ENCODE measurements around the gene CNNM1. TPM values are rescaled to one million over a fixed set of nuclear protein-coding genes. Genes with fewer than 3 reads are reported as not detected.

CNNM1 gene
- total and polyA plus RNA-seq, 12 donors, result 0.07 to 2.0 (median 1.2) TPM; not detected in 1

- no peaks in the 10 kb centered on the region for H3K4me1 ChIP-seq (replicated peaks in 1 of 2)
- TF ChIP-seq POLR2A (IDR thresholded peaks at IDR 0.05) (no peak), CTCF (IDR thresholded peaks at IDR 0.05) (no peak)
- H3K36me3 ChIP-seq (replicated peaks in 1 of 2), result no peaks in the 10 kb centered on the region
- WGBS, 4 donors, result 61 to 84% (median 80%) methylated on average over 5 to 17 of the region's 17 CpGs
- no peaks in the 10 kb centered on the region for H3K27me3 ChIP-seq
- H3K4me3 ChIP-seq, result no peak overlapping the region
- H3K9me3 ChIP-seq (replicated peaks in 1 of 3), result no peaks in the 10 kb centered on the region
- intact Hi-C loops (cut with DNase I), result no loop called here
- no peak overlapping the region for H3K27ac ChIP-seq
- DNase-seq, result no peak
These were observed 12.8 kb upstream of the CNNM1 start for GRCh38 chr10:99316374-99316773.

- no peak overlapping the region for H3K4me3 ChIP-seq
- no peaks in the 10 kb centered on the region for H3K27me3 ChIP-seq
- no peaks in the 10 kb centered on the region for H3K9me3 ChIP-seq (replicated peaks in 1 of 3)
- TF ChIP-seq POLR2A (IDR thresholded peaks at IDR 0.05), result no peak
- TF ChIP-seq CTCF (IDR thresholded peaks at IDR 0.05), result no peak
- 54 to 76% (median 63%) methylated on average over 3 of the region's 3 CpGs for WGBS, 4 donors
- no peak overlapping the region for H3K27ac ChIP-seq
- H3K36me3 ChIP-seq (replicated peaks in 1 of 2), result no peaks in the 10 kb centered on the region
- no peak for DNase-seq
- intact Hi-C loops (cut with DNase I), result no loop called here
- H3K4me1 ChIP-seq (replicated peaks in 1 of 2), result no peaks in the 10 kb centered on the region
These were observed 11.1 kb upstream of the CNNM1 start for GRCh38 chr10:99318048-99318447.

DNA sequence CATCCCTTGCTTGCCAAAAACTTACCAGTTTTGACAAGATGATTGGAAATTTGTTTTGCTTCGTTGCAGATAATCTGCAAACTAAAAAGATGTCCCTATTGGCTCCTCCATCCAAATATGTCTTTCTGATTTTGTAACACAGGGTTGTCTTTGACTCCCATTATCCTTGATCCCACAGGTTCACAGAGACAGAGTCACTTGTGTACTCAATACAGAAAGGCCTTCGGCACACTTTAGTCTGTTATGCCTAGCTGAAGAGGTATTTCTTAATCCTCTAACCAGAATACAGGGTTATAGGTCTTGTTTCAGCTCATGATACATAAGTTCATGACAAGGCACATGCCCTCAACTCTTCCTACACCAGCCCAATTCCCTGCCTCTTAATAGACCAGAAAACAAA, 10.7 kb upstream of the CNNM1 start:
- TF ChIP-seq POLR2A (IDR thresholded peaks at IDR 0.05) (no peak), CTCF (IDR thresholded peaks at IDR 0.05) (no peak)
- H3K4me1 ChIP-seq (replicated peaks in 1 of 2), result no peaks in the 10 kb centered on the region
- H3K9me3 ChIP-seq (replicated peaks in 1 of 3), result no peaks in the 10 kb centered on the region
- H3K36me3 ChIP-seq (replicated peaks in 1 of 2), result no peaks in the 10 kb centered on the region
- no peaks in the 10 kb centered on the region for H3K27me3 ChIP-seq
- no peak overlapping the region for H3K4me3 ChIP-seq
- intact Hi-C loops (cut with DNase I), result no loop called here
- DNase-seq, result no peak
- WGBS, 4 donors, result 66 to 82% (median 78%) methylated on average over 2 of the region's 2 CpGs
- H3K27ac ChIP-seq, result no peak overlapping the region

DNA sequence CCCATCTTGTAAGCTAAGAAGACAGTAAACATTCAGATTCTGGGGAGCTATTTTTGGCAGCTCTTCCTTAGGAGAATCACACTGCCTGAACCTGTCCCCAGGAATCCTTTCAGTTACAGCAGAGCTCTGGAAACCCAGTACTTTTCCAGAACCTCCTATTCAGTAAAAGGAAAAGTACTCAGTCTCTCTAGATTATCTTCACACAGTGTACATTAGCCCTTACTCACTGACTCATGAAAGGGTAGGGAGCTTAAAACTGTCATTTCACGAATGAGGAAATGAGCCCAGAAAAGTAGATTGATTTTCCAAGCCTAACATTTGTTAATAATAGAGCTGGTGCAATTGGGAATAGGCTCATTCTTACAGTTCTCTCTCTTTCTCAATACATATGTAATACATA, 3.9 kb upstream of the CNNM1 start:
- WGBS, 4 donors, result 35 to 43% (median 40%) methylated on average over 1 of the region's 1 CpG
- Histone ChIP-seq H3K4me3 (no peak overlapping the region), H3K4me1 (replicated peaks in 1 of 2) (peaks cover 10 to 14% of the 10 kb centered on the region in 2 donors), H3K27ac (no peak overlapping the region), H3K9me3 (replicated peaks in 1 of 3) (no peaks in the 10 kb centered on the region), H3K27me3 (peaks cover 25% of the 10 kb centered on the region), H3K36me3 (replicated peaks in 1 of 2) (no peaks in the 10 kb centered on the region)
- intact Hi-C loops (cut with DNase I), result no loop called here
- no peak for TF ChIP-seq POLR2A (IDR thresholded peaks at IDR 0.05)
- DNase-seq, result no peak

DNA sequence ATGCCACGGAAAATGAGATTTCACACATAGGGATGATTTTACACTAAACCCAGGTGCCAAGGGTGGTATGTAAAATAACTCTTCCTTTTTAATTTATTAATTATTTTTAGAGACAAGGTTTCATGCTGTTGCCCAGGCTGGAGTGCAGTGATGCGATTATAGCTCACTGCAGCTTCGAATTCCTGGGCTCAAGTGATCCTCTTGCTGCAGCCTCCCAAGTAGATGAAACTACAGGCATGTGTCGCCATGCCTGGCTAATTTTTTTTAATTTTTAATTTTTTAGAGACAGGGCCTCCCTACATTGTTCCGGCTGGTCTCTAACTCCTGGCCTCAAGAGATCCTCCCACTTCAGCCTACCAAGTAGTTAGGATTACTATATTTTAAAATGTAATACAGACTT, 2.3 kb upstream of the CNNM1 start:
- TF ChIP-seq POLR2A (IDR thresholded peaks at IDR 0.05) (no peak), CTCF (IDR thresholded peaks at IDR 0.05) (no peak)
- Histone ChIP-seq H3K4me1 (replicated peaks in 1 of 2) (peaks cover 10 to 17% of the 10 kb centered on the region in 2 donors), H3K9me3 (replicated peaks in 1 of 3) (no peaks in the 10 kb centered on the region), H3K27me3 (peaks cover 36% of the 10 kb centered on the region), H3K27ac (no peak overlapping the region), H3K4me3 (no peak overlapping the region), H3K36me3 (replicated peaks in 1 of 2) (no peaks in the 10 kb centered on the region)
- 78 to 84% (median 82%) methylated on average over 5 of the region's 5 CpGs for WGBS, 4 donors
- intact Hi-C loops (cut with DNase I), result no loop called here
- no peak for DNase-seq
